CD4-positive, alpha-beta T cell treated with Interferon alpha-2 for 1 hour (primary cell): ENCODE data around the gene PIP4K2A.
A peak's percentile ranks its signal among the peaks of the same experiment; 100 is the strongest.
"Not testable (repeated sequence)": the region's sequence is repeated elsewhere in the genome, so short reads cannot be mapped to it uniquely, and the experiment has no call there.

Experiments
- DNase-seq, 2 donors: peaks; one replicate each; pipeline ENCODE4 v3.0.0-alpha.2; 2020 to 2022

Gene PIP4K2A

GRCh38 chr10:22718659-22719058 lies 4.3 kb upstream of the PIP4K2A start:
- DNase-seq = not testable (repeated sequence)

- no peak for DNase-seq
Observed at GRCh38 chr10:22717728-22718127, 3.4 kb upstream of the PIP4K2A start.

GRCh38 chr10:22716943-22717342 lies 2.6 kb upstream of the PIP4K2A start:
- no peak for DNase-seq

- no peak for DNase-seq
Observed at GRCh38 chr10:22715290-22715625, 880 bp upstream of the PIP4K2A start.

DNA sequence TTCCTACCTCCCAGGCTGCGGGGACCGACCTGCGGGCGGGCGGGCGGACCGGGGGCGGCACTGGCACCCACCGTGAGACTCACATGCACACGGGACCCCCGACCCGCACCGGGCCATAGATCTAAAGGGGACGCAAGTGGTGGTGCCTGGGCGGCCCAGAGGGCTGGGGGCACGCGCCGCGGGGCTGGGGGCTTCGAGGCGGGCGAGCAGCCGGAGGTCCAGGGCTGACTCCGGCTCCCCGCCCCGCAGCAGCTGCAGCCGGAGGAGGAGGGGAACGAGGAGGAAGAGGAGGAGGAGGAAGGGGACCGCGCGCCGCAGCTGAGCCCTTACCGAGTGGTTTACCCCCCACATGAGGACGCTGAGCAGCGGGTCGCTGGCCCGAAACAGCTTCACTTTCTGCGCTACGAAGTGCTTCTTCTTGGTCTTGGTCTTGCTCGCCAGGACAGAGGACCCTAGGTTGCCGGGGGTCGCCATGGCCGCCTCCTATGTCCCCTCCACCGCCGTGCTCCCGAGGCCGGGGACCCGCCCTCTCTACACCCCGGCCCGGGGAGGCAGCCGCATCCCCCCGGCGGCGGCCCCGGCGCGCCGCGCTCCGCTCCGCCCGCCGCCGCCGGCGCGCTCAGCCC lies 412 bp downstream of the PIP4K2A start:
- peak; percentile 21 to 44 for DNase-seq

DNA sequence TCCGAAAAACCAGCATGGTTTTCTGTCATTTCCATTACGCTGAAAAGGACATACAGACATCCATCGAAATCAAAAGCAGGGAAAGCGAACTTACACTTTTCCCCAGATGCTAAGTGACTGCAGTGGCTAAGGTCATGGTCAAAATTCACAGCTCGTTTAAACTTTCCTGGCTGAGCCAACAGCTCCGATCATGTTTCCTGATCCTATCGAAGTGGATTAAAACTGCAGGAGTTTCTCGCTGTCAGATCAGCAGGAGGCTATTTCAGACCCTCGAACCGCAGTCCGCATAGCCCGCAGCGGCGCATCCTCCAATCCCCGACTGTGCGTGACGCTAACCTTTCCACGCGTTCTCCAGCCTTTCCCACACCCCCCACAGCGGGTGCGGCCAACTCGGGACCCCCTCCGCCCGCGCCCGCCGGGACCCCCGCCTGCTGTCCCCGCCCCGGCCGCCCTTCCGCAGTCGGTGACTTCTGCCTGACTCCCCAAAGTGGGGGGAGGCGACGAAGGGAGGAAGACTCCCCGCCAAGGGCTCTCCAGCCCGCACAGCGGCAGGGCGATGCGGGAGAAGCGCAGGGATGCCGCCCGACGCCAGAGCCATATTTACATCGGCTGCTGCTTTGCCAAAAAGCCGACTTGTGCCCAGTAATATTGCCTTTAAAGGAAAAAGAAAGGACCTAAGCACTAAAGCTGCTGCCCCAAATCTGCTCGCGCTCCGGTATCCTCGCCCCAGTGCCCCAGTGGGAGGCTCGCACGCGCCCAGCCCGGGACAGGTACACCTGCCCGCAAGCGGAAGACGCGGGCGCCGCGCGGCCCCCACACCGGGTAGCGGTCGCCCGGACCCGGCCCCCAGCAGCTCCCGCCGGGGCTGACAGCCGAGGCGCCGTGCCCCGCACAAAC lies 1.2 kb downstream of the PIP4K2A start:
- peak; percentile 24 to 49 for DNase-seq

GRCh38 chr10:22712211-22712955 lies 2.0 kb downstream of the PIP4K2A start:
- peak in 1 of 2 donors; percentile 61 for DNase-seq

DNA sequence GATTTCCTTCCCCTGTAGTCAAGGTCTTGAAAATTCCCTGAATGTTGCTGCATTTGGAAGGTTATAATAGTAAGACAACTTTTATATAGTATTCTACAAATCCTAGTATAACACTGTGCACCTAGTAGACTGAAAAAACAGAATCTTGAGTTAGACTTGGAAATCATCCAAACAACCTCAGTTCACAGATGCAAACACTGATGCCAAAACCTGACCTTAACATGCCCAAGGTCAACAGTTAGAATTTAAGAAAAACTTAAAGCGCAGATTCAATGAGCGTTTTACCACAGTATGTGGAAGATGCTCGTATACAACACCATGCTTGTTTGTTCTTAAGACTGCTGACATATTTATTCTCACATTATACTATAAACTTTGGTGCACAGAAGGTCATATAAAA lies 3.0 kb downstream of the PIP4K2A start:
- no peak for DNase-seq

DNA sequence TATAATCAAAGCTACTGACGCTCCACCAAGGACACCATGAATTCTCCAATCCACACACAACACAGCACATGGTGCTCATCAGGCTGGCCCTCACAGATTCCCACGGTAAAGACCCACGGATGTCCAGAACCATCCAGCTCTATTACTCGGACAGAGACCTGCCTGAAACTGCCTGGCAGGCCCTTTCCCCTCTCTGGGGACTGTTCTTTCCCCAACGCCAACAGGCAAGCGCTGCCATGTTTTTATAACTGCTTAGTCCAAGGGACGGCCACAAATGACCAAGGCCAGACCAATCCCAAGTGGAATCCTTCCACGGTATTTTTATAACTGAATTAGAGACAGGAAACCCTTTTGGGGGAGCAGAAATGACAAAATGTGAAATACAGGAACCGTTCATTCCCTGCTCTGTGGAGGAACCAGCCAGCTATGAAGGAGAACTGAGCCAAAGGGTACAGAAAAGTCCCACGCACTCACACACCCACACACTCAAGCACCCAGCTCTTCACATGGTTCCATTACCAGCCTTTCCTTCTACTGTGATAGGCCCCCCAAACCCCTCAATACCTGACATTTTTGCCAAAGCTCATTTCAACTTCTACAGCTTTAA lies 4.1 kb downstream of the PIP4K2A start:
- peak in 1 of 2 donors; percentile 32 for DNase-seq

DNA sequence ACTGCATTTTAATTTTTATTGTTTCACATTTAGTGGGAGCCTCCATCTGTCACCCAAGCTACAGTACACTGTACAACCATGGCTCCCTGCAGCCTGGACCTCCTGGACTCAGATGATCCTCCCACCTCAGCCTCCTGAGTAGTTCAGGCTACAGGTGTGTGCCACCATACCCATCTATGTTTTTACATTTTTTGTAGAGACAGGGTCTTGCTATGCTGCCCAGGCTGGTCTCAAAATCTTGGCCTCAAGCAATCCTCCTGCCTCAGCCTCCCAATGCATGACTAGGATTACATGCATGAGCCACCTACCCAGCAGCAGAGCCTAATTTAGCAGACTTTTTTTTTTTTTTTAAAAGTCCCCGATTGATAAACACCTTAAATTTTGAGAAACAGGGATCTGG lies 5.6 kb downstream of the PIP4K2A start:
- no peak for DNase-seq

DNA sequence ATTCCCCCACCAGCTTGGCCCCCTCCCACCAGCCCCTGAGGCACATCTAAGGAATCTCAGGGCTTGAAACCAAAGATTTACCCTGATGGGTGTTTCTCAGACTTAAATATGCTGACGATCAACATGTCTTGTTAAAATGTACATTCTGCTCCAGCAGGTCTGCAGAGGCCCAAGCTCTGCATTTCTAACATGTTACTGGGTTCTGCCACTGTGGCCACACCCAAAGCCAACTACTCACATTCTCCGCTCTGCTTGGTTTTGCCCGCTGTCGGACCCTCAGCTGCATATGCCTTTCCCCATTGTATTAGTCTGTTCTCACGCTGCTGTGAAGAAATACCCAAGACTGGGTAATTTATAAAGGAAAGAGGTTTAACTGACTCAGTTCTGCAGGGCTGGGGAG lies 8.9 kb downstream of the PIP4K2A start:
- DNase-seq = no peak

DNA sequence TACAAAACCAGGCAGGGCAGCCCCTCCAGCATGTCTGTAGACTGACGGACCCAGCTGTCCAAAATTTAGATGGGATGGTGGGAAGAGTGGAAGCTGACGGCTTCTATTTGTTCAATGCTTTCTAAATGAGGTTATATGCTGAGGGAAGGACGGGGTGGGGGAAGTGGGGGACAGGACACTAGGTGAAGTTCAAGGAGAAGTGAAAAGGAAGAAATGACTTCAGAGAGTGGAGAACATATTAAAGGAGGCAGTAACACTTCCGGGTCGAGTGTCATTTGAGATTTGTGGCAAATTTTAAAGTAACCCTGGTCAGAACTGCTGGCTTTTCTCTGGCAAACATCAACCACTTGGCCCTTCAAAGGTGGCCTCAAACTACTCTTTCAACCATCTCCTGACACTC lies 9.4 kb downstream of the PIP4K2A start:
- DNase-seq = no peak

- no peak for DNase-seq
Observed at GRCh38 chr10:22704471-22704911, 9.9 kb downstream of the PIP4K2A start.

- DNase-seq = no peak
Observed at GRCh38 chr10:22702348-22702747, 12.0 kb downstream of the PIP4K2A start.

DNA sequence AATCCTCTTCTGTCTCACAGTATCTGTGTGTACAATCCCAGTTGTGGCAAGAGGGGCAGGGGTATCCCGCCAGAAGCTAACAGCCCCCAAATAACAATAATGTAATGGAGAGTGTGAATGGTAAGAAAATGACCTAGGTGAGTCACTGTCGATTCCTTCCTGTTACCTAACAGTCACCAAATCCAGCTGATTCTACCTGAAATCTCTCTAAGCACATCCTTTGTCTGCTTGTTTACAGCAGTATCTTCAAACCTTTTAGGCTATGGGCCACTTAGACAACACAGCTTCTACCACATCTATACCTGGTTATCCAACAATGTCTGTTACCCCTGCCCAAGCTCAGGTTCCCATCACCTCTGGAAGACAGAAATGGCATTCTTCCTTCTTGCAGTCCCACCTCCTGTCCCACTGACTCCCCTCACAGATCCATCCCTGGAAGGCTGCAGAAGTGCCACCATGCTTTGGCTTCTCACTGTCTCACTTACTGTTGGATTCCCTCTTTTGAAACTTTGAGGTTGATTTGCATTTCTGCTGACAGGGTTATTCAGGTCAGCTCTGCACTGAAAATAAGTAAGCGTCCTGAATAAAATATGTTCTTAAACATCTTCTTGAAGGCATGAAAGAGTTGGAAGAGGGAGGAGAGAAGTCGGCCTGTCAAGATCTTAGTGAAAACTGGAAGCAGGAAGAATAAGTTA lies 13.1 kb downstream of the PIP4K2A start:
- DNase-seq = no peak

GRCh38 chr10:22700489-22700888 lies 13.9 kb downstream of the PIP4K2A start:
- DNase-seq = no peak

- DNase-seq = no peak
Observed at GRCh38 chr10:22699976-22700375, 14.4 kb downstream of the PIP4K2A start.

DNA sequence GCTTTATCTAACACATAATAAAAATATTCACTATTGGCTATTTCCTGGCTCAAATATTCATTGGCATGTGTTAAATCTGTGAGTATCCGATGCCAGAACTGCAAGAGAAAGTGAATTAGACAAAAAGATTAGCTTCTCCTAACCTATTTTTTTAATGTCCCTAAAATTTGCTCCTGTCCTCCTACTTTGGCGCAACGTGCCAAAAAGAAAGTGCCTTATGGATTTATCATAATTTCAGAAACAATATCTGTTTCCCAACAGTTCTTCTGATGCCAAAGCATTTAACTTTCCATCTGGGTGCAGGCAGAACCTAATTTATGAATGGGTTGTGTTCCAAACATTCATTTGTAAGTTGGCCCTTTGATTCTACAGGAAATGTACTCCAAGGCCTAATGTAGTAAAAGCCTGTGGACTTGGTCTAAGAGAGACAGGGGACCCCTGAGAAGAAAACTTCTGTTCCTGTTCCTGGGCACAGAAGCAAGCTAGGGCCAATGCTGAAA lies 15.4 kb downstream of the PIP4K2A start:
- no peak for DNase-seq

GRCh38 chr10:22697800-22698199 lies 16.6 kb downstream of the PIP4K2A start:
- no peak for DNase-seq

GRCh38 chr10:22697101-22697500 lies 17.3 kb downstream of the PIP4K2A start:
- no peak for DNase-seq

DNA sequence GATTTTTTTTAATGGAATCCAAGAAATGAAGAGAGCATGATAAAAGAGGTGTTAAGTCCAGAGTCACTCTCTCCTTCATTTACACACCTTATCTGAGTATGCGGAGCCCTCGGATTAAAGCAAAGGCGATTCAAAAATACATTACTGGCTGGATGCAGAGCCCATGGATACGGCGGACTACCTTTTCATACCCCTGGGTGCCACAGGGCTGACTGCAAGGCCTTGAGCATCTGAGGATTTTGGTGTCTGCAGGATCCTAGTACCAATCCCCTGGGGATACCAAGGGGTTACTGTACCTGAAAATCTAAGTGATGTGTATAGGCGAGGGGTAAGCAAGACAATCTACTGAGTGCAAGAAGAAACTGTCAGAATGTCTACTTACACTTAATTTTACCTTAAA lies 20.5 kb downstream of the PIP4K2A start:
- no peak for DNase-seq

GRCh38 chr10:22693371-22693784 lies 21.0 kb downstream of the PIP4K2A start:
- no peak for DNase-seq
